MM.1S (cell line): ENCODE data around the gene PPP2R3B.

Experiments
- EZH2 ChIP-seq: fragments of 300-600 bp; sonication (generic); optimal IDR thresholded peaks from 2 replicates; pipeline ENCODE3; 2017; ENCODE audit warnings: low read depth, mild to moderate bottlenecking, antibody characterized with exemption, low read length, mixed read lengths
- EZH2phosphoT487 ChIP-seq: fragments of 300-600 bp; sonication (generic); IDR thresholded peaks from 2 replicates; pipeline ENCODE4 v1.6.1; 2018; ENCODE audit warnings: antibody characterized with exemption, low read length
- TF ChIP-seq, protein P1 (sequence below): fragments of 300-600 bp; sonication (generic); IDR thresholded peaks from 2 replicates; pipeline ENCODE4 v1.5.1; 2016; ENCODE audit warnings: antibody characterized with exemption, low read length, mixed read lengths

DNA sequence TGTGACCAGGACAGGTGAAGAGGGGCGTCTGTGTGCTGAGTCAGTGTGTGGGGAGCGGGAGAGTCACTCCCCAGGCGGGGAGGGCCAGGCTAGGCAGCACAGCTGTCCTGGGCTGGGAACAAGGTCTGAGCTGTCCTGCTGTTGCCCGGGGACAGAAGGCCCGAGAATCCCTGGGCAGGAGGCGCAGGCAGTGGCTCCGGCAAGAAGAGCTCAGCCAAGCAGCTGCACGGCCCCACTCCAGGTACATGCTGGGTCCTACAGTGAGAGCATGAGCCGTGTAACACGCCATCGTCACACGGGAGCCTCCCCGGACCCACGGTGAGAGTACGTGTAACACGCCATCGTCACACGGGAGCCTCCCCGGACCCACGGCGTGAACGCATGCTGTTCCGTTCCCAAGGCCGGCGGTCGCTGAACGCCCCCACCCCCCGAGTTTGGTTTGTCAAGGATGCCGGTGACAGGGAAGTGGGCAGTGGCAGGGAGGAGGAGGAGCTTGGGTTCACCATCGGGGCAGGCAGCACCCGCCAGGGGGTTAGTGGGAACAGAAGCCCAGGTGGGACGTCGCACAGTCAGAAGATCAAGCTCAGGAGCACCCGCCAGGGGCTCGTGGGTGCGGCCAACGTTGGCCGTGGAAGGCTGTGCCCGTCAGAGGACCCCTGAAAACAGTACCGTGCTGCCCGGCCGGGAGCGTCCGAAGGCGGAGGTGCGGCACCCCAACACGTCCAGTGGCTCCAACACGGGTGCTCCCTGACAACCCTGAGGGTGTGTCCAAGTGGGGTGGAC is 15.6 kb downstream of the PPP2R3B start:
- TF ChIP-seq, protein P1, sequence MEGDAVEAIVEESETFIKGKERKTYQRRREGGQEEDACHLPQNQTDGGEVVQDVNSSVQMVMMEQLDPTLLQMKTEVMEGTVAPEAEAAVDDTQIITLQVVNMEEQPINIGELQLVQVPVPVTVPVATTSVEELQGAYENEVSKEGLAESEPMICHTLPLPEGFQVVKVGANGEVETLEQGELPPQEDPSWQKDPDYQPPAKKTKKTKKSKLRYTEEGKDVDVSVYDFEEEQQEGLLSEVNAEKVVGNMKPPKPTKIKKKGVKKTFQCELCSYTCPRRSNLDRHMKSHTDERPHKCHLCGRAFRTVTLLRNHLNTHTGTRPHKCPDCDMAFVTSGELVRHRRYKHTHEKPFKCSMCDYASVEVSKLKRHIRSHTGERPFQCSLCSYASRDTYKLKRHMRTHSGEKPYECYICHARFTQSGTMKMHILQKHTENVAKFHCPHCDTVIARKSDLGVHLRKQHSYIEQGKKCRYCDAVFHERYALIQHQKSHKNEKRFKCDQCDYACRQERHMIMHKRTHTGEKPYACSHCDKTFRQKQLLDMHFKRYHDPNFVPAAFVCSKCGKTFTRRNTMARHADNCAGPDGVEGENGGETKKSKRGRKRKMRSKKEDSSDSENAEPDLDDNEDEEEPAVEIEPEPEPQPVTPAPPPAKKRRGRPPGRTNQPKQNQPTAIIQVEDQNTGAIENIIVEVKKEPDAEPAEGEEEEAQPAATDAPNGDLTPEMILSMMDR, result no peak
- TF ChIP-seq EZH2 (no peak), EZH2phosphoT487 (no peak)
